C4-2B (cell line): ENCODE results near the gene THEMIS.

ENCODE experiments used
- H3K27ac ChIP-seq: fragments of 450-650 bp; 2 replicates; pipeline ENCODE4 v1.5.1; 2017
- ZFX ChIP-seq: fragments of 450-650 bp; IDR thresholded peaks from 2 replicates; pipeline ENCODE4 v1.6.1; 2017
- TF ChIP-seq, protein P1 (sequence below): fragments of 450-650 bp; conservative IDR thresholded peaks from 2 replicates; pipeline ENCODE4 v1.5.1; 2017; ENCODE audit warnings: mild to moderate bottlenecking

THEMIS gene

DNA sequence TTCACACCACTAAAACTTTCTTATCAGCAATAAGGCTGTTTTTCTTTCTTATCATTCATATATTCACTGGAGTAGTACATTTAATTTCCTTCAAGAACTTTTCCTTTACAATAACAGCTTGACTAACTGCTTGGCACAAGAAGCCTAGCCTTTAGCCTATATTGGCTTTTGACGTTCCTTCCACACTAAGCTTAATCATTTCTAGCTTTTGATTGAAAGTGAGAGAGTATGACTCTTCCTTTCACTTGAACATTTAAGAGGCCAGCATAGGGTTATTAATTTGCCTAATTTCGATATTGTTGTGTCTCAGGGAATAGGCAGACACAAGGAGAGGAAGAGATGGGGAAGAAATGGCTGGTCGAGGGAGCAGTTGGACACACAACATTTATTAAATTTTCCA, 23.6 kb downstream of the THEMIS start:
- H3K27ac ChIP-seq, result no peak overlapping the region
- TF ChIP-seq ZFX, result no peak
- TF ChIP-seq, protein P1, sequence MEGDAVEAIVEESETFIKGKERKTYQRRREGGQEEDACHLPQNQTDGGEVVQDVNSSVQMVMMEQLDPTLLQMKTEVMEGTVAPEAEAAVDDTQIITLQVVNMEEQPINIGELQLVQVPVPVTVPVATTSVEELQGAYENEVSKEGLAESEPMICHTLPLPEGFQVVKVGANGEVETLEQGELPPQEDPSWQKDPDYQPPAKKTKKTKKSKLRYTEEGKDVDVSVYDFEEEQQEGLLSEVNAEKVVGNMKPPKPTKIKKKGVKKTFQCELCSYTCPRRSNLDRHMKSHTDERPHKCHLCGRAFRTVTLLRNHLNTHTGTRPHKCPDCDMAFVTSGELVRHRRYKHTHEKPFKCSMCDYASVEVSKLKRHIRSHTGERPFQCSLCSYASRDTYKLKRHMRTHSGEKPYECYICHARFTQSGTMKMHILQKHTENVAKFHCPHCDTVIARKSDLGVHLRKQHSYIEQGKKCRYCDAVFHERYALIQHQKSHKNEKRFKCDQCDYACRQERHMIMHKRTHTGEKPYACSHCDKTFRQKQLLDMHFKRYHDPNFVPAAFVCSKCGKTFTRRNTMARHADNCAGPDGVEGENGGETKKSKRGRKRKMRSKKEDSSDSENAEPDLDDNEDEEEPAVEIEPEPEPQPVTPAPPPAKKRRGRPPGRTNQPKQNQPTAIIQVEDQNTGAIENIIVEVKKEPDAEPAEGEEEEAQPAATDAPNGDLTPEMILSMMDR, result no peak

DNA sequence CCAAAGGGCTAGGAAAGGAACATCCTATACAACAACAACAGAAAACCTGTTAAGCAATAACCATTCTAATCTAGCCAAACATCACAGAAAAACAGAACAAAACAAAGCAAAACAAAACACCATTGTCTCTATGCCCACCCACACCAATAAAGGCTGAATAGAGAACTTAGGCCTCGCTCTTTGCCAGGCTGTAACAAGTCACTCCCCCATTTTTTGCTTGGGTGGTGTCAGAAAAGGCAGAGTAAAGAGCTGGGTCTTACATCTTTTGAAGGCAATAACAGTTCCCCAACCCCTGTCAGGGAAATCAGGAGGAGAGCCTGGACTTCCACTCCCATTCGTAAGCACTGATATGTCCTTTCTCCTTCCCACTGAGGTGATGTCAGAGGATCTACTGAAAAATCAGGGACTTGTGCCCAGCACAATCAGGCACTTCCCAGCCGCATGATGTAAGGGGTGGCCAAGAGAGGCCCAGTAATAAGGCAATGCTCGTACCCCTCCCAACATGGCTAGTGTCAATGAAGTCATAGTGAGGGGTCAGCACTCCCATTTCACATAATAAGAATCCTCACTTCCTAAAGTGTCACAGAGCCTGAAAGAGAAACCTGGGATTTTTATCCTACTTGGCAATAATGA, 31.0 kb downstream of the THEMIS start:
- no peak overlapping the region for H3K27ac ChIP-seq
- TF ChIP-seq, protein P1, result no peak
- no peak for TF ChIP-seq ZFX

DNA sequence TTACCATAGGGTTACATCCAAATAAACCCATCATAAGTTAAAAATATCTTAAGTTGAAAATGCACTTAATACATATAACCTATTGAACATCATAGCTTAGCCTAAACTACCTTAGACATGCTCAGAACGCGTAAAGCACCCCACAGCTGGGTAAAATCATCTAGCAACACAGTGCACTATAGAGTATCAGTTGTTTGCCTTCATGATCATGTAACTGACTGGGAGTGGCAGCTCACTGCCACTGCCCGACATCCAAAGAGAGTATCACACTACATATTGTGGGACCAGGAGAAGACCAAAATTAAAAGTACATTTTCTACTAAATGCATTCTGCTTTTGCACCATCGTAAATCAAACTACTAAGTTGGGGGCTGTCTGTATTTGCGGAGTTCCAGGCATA, 31.7 kb downstream of the THEMIS start:
- H3K27ac ChIP-seq, result no peak overlapping the region
- TF ChIP-seq, protein P1, result no peak
- no peak for TF ChIP-seq ZFX

DNA sequence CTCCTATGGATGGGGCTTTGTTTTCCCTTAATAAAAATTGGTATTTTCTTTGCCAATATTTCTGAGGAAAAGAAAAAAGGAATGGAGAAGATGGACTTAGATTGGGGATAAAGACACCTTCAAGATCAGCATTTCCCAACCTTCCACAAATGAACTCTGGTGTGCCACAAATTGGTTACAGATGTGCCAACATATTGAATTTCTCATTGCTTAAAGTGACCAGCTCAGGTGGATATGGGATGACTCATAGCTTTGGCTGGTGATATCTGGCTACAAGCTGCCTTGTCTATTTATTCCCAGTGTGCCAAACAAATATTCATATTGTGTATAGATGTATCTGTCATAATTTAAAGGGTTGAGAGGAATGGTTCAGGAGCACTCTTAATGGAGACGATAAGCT, 32.5 kb downstream of the THEMIS start:
- TF ChIP-seq ZFX, result no peak
- TF ChIP-seq, protein P1, result no peak
- H3K27ac ChIP-seq, result no peak overlapping the region

DNA sequence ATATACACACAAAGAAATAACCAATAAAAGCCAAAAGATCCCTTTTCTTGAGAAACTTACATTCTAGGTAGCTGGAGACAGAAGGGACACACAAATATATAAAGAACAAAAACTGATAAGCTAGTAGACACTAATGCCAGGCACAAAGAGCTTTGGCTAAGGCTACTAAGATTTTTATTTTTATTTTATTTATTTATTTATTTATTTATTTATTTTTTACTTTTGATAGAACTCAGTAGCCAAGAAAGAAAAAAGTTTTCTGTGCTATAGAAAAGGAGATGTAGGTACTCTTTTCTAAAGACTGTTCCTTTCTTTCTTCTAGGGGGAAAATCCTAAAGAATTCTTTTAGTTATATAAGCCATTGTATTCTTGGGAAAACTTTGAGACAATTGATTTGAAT, 34.1 kb downstream of the THEMIS start:
- TF ChIP-seq ZFX, result no peak
- TF ChIP-seq, protein P1, result no peak
- H3K27ac ChIP-seq, result no peak overlapping the region

DNA sequence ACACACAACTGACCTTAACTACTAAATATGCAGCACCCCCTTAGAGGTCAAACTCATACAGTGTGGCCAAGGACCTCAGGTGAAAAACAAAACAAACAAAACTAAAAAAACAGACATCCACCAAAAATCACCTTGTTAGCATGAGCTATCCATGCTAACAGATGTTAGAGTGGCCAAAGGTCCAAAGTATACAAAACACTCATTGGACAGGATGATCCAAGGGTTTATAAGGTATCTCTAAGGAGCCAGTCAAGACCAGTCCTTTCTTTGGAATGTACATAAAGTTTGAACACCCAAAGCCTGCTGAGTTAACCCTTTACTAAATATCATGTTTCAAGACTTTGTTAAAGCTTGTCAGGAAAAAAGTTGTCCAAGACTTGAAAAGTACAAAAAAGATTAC, 35.8 kb downstream of the THEMIS start:
- no peak for TF ChIP-seq ZFX
- TF ChIP-seq, protein P1, result no peak
- no peak overlapping the region for H3K27ac ChIP-seq

DNA sequence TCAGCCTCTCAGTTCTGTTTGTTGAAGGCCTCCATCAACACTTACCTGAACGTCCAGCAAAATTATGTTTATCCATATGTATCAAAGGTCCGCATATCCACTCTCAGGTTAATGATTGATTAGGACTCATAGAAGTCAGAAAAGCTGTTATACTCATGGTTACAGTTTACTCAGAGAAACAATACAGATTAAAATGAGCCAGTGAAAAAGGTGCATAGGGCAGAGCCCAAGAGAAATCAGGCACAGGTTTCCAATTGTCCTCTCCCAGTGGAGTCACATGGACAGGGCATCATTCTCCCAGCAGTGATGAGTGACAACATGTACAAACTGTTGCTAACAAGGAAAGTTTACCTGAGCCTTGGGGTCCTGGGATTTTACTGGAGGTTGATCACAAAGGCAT, 36.2 kb downstream of the THEMIS start:
- TF ChIP-seq ZFX, result no peak
- TF ChIP-seq, protein P1, result no peak
- H3K27ac ChIP-seq, result no peak overlapping the region
